GM18505 (cell line): ENCODE measurements around the gene HIBADH.
"Not testable (repeated sequence)": the region's sequence is repeated elsewhere in the genome, so short reads cannot be mapped to it uniquely, and the experiment has no call there.

Experiments
- ATAC-seq: cut with Tn5 transposase; IDR thresholded peaks from one replicate; pipeline ENCODE4 v1.9.1; 2021; ENCODE audit not compliant: unreplicated experiment
- POLR2A ChIP-seq: IDR thresholded peaks from 4 replicates; pipeline ENCODE4 v1.6.1; 2011; ENCODE audit warnings: borderline replicate concordance; ENCODE audit not compliant: insufficient read depth, insufficient read length; ENCODE audit errors: extremely low read depth

Gene HIBADH

GRCh38 chr7:27526131-27526530 lies 136.6 kb downstream of the HIBADH start:
- no peak for TF ChIP-seq POLR2A
- ATAC-seq: no peak

GRCh38 chr7:27523321-27523720 lies 139.4 kb downstream of the HIBADH start:
- no peak for TF ChIP-seq POLR2A

GRCh38 chr7:27522566-27522965 lies 140.1 kb downstream of the HIBADH start:
- no peak for TF ChIP-seq POLR2A
- ATAC-seq: no peak

More at GRCh38 chr7:27523321-27523720, 139.4 kb downstream of the HIBADH start:
- ATAC-seq: no peak

GRCh38 chr7:27520815-27521790 lies 141.6 kb downstream of the HIBADH start:
- no peak for ATAC-seq
- no peak for TF ChIP-seq POLR2A

GRCh38 chr7:27519793-27520469 lies 142.8 kb downstream of the HIBADH start:
- ATAC-seq: no peak
- TF ChIP-seq POLR2A: no peak

GRCh38 chr7:27518561-27519350 lies 143.9 kb downstream of the HIBADH start:
- TF ChIP-seq POLR2A: no peak
- ATAC-seq: no peak

- no peak for TF ChIP-seq POLR2A
- ATAC-seq: no peak
Observed at GRCh38 chr7:27516421-27516820, 146.3 kb downstream of the HIBADH start.

- ATAC-seq: no peak
- TF ChIP-seq POLR2A: no peak
Observed at GRCh38 chr7:27515933-27516332, 146.8 kb downstream of the HIBADH start.

- ATAC-seq: no peak
- TF ChIP-seq POLR2A: no peak
Observed at GRCh38 chr7:27514861-27515260, 147.8 kb downstream of the HIBADH start.

GRCh38 chr7:27513885-27514284 lies 148.8 kb downstream of the HIBADH start:
- no peak for ATAC-seq
- no peak for TF ChIP-seq POLR2A

GRCh38 chr7:27511370-27511769 lies 151.3 kb downstream of the HIBADH start:
- ATAC-seq: not testable (repeated sequence)

- no peak for ATAC-seq
- no peak for TF ChIP-seq POLR2A
Observed at GRCh38 chr7:27510541-27510940, 152.1 kb downstream of the HIBADH start.

GRCh38 chr7:27501879-27502278 lies 160.8 kb downstream of the HIBADH start:
- ATAC-seq: not testable (repeated sequence)
